GM23338 (cell line): ENCODE measurements around the gene CATSPER3. TPM values are rescaled to one million over a fixed set of nuclear protein-coding genes. Genes with fewer than 3 reads are reported as not detected.
A peak's percentile ranks its signal among the peaks of the same experiment; 100 is the strongest.

Experiments
- ATAC-seq: fragments of 200-7000 bp; cut with Tn5 transposase; 3 replicates; pipeline ENCODE4 v1.9.1; 2020
- DNase-seq: peaks from one replicate; pipeline ENCODE4 v3.0.0-alpha.2; 2015; ENCODE audit warnings: low spot score
- H2AFZ ChIP-seq: fragments of 200-600 bp; sonication (generic); 2 replicates; pipeline ENCODE4 v1.8.0; 2016; ENCODE audit warnings: antibody characterized with exemption, mild to moderate bottlenecking, moderate library complexity
- H3F3A ChIP-seq: fragments of 200-600 bp; sonication (generic); replicated peaks from 2 replicates; pipeline ENCODE4 v1.8.0; 2017; ENCODE audit warnings: antibody characterized with exemption, mixed run types, low read depth
- H3K27ac ChIP-seq: fragments of 200-600 bp; sonication (generic); 2 replicates; pipeline ENCODE4 v1.6.1; 2016; ENCODE audit warnings: low read depth
- H3K27me3 ChIP-seq: fragments of 200-600 bp; sonication (generic); 2 replicates; pipeline ENCODE4 v1.8.0; 2016; ENCODE audit warnings: mild to moderate bottlenecking, mixed run types, moderate library complexity; ENCODE audit not compliant: insufficient read depth
- H3K36me3 ChIP-seq: fragments of 200-600 bp; sonication (generic); 2 replicates; pipeline ENCODE4 v1.8.0; 2016; ENCODE audit warnings: mild to moderate bottlenecking; ENCODE audit not compliant: insufficient read depth
- H3K4me1 ChIP-seq: fragments of 200-600 bp; sonication (generic); 2 replicates; pipeline ENCODE4 v1.8.0; 2016; ENCODE audit warnings: mild to moderate bottlenecking, moderate library complexity; ENCODE audit not compliant: insufficient read depth
- H3K4me2 ChIP-seq: fragments of 200-600 bp; sonication (generic); 2 replicates; pipeline ENCODE4 v1.7.1; 2017; ENCODE audit warnings: mixed run types
- H3K4me3 ChIP-seq: fragments of 200-600 bp; sonication (generic); 2 replicates; pipeline ENCODE4 v1.6.1; 2016; ENCODE audit warnings: mixed run types
- H3K79me2 ChIP-seq: fragments of 200-600 bp; sonication (generic); replicated peaks from 2 replicates; pipeline ENCODE4 v1.8.0; 2017; ENCODE audit warnings: mild to moderate bottlenecking; ENCODE audit not compliant: insufficient read depth
- H3K9me2 ChIP-seq: fragments of 200-600 bp; sonication (generic); 2 replicates; pipeline ENCODE4 v1.8.0; 2017; ENCODE audit not compliant: insufficient read depth
- H4K20me1 ChIP-seq: fragments of 200-600 bp; sonication (generic); replicated peaks from 2 replicates; pipeline ENCODE4 v1.8.0; 2017; ENCODE audit warnings: mild to moderate bottlenecking; ENCODE audit not compliant: insufficient read depth
- H3K27ac Mint-ChIP-seq: 2 replicates; pipeline ENCODE4 v1.8.0; 2020; ENCODE audit warnings: inconsistent platforms, mild to moderate bottlenecking, moderate library complexity, mixed read lengths
- H3K27me3 Mint-ChIP-seq: 3 replicates; pipeline ENCODE4 v1.8.0; 2022; ENCODE audit warnings: low read depth, mild to moderate bottlenecking, moderate library complexity, mixed read lengths, inconsistent platforms; ENCODE audit not compliant: insufficient read depth, poor library complexity
- H3K36me3 Mint-ChIP-seq: 3 replicates; pipeline ENCODE4 v1.8.0; 2021; ENCODE audit warnings: low read depth, mild to moderate bottlenecking, inconsistent platforms, moderate library complexity, mixed read lengths
- H3K4me1 Mint-ChIP-seq: 3 replicates; pipeline ENCODE4 v1.8.0; 2020; ENCODE audit warnings: mild to moderate bottlenecking, inconsistent platforms, mixed read lengths
- H3K4me3 Mint-ChIP-seq: 3 replicates; pipeline ENCODE4 v1.8.0; 2021; ENCODE audit warnings: moderate library complexity, mild to moderate bottlenecking, inconsistent platforms, mixed read lengths
- H3K9me3 Mint-ChIP-seq: 3 replicates; pipeline ENCODE4 v1.8.0; 2020; ENCODE audit warnings: moderate library complexity, mild to moderate bottlenecking, inconsistent platforms, mixed read lengths
- CREB1 ChIP-seq: fragments of 250-450 bp; sonication (Bioruptor Pico); IDR thresholded peaks from 2 replicates; pipeline ENCODE4 v1.5.0; 2020; ENCODE audit warnings: low read depth, mild to moderate bottlenecking, moderate library complexity
- EZH2phosphoT487 ChIP-seq: fragments of 200-600 bp; sonication (generic); IDR thresholded peaks from one replicate; pipeline ENCODE4 v1.8.1; 2018; ENCODE audit warnings: antibody characterized with exemption; ENCODE audit not compliant: unreplicated experiment
- REST ChIP-seq: IDR thresholded peaks from one replicate; pipeline ENCODE4 v1.6.1; 2018; ENCODE audit warnings: antibody characterized with exemption; ENCODE audit not compliant: unreplicated experiment
- STAT1 ChIP-seq: IDR thresholded peaks from one replicate; pipeline ENCODE4 v1.6.1; 2016; ENCODE audit warnings: antibody characterized with exemption; ENCODE audit not compliant: unreplicated experiment
- ZNF114 ChIP-seq: fragments of 250-450 bp; sonication (Bioruptor Pico); IDR thresholded peaks from 2 replicates; pipeline ENCODE4 v1.5.0; 2020; ENCODE audit warnings: mild to moderate bottlenecking, moderate library complexity
- polyA plus RNA-seq: library from polyadenylated mRNA; unstranded; fragments of >200 nt; fragmentation: Nextera tagmentation; extraction: Ambion mirVana; gene quantifications from 2 replicates; pipeline ENCODE4 v1.2.1, GENCODE V29; 2016
- total RNA-seq: library from RNA; depleted of rRNA; stranded (reverse); fragments of >200 nt; shearing (Covaris generic); gene quantifications from 2 replicates; pipeline ENCODE4 v1.2.3, GENCODE V29; 2014
- TF ChIP-seq, protein P1 (sequence below), 2 experiments: fragments of 200-600 bp in 1 of 2; sonication (generic) in 1 of 2; conservative IDR thresholded peaks; 2 replicates each; pipeline versions ENCODE4 v1.5.1 to v1.6.1; 2016 to 2017; ENCODE audit warnings: antibody characterized with exemption in 2 of 2, low read depth in 2 of 2, mild to moderate bottlenecking in 2 of 2, moderate library complexity in 1 of 2
- TF ChIP-seq, protein P2 (sequence below): fragments of 250-450 bp; sonication (Bioruptor Pico); IDR thresholded peaks from 2 replicates; pipeline ENCODE4 v1.5.0; 2020; ENCODE audit warnings: mild to moderate bottlenecking, moderate library complexity

Gene CATSPER3
- total and polyA plus RNA-seq, 2 experiments from 2014 or later: 0.19 TPM; not detected in 1

GRCh38 chr5:135059000-135059923, 91.6 kb downstream of the CATSPER3 start:
- Mint-ChIP-seq H3K36me3 (no peaks in the 10 kb centered on the region), H3K27me3 (peaks cover 19% of the 10 kb centered on the region), H3K27ac (no peak overlapping the region), H3K4me1 (no peaks in the 10 kb centered on the region), H3K9me3 (no peaks in the 10 kb centered on the region), H3K4me3 (no peak overlapping the region)
- H3K4me3 ChIP-seq: no peak overlapping the region
- H3K79me2 ChIP-seq: no peaks in the 10 kb centered on the region
- ATAC-seq (peak; percentile 47; the same call in 2 of the 3 replicates), DNase-seq (no peak)
- no peaks in the 10 kb centered on the region for H3F3A ChIP-seq
- no peak overlapping the region for H3K4me2 ChIP-seq
- H3K27ac ChIP-seq: no peak overlapping the region
- H3K9me2 ChIP-seq: no peaks in the 10 kb centered on the region
- no peaks in the 10 kb centered on the region for H3K4me1 ChIP-seq
- no peak overlapping the region for H2AFZ ChIP-seq
- H4K20me1 ChIP-seq: no peaks in the 10 kb centered on the region
- H3K36me3 ChIP-seq: no peaks in the 10 kb centered on the region
- no peak for TF ChIP-seq ZNF114 (CRISPR knock-in tag)
- no peak for TF ChIP-seq STAT1
- peak; percentile 50 for TF ChIP-seq REST
- TF ChIP-seq, protein P1, sequence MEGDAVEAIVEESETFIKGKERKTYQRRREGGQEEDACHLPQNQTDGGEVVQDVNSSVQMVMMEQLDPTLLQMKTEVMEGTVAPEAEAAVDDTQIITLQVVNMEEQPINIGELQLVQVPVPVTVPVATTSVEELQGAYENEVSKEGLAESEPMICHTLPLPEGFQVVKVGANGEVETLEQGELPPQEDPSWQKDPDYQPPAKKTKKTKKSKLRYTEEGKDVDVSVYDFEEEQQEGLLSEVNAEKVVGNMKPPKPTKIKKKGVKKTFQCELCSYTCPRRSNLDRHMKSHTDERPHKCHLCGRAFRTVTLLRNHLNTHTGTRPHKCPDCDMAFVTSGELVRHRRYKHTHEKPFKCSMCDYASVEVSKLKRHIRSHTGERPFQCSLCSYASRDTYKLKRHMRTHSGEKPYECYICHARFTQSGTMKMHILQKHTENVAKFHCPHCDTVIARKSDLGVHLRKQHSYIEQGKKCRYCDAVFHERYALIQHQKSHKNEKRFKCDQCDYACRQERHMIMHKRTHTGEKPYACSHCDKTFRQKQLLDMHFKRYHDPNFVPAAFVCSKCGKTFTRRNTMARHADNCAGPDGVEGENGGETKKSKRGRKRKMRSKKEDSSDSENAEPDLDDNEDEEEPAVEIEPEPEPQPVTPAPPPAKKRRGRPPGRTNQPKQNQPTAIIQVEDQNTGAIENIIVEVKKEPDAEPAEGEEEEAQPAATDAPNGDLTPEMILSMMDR (conservative IDR thresholded peaks at IDR 0.05; ENCODE audit: low read depth in 2 of 2): peak in 1 of 2 experiments; percentile 35; a peak in 2 of 4 replicates
- H3K27me3 ChIP-seq: no peaks in the 10 kb centered on the region

GRCh38 chr5:135060021-135060420, 92.3 kb downstream of the CATSPER3 start:
- Histone ChIP-seq H3K27me3 (no peaks in the 10 kb centered on the region), H2AFZ (no peak overlapping the region), H3K4me3 (no peak overlapping the region), H3K4me1 (no peaks in the 10 kb centered on the region), H3K4me2 (no peak overlapping the region), H3K79me2 (no peaks in the 10 kb centered on the region), H4K20me1 (no peaks in the 10 kb centered on the region), H3K27ac (no peak overlapping the region), H3K36me3 (no peaks in the 10 kb centered on the region), H3K9me2 (no peaks in the 10 kb centered on the region), H3F3A (no peaks in the 10 kb centered on the region)
- H3K9me3 Mint-ChIP-seq: no peaks in the 10 kb centered on the region
- H3K4me1 Mint-ChIP-seq: no peaks in the 10 kb centered on the region
- H3K27me3 Mint-ChIP-seq: peaks cover 24% of the 10 kb centered on the region
- no peaks in the 10 kb centered on the region for H3K36me3 Mint-ChIP-seq
- H3K27ac Mint-ChIP-seq: no peak overlapping the region
- DNase-seq: no peak
- no peak overlapping the region for H3K4me3 Mint-ChIP-seq
- no peak for ATAC-seq
- no peak for TF ChIP-seq EZH2phosphoT487
- TF ChIP-seq, protein P2, sequence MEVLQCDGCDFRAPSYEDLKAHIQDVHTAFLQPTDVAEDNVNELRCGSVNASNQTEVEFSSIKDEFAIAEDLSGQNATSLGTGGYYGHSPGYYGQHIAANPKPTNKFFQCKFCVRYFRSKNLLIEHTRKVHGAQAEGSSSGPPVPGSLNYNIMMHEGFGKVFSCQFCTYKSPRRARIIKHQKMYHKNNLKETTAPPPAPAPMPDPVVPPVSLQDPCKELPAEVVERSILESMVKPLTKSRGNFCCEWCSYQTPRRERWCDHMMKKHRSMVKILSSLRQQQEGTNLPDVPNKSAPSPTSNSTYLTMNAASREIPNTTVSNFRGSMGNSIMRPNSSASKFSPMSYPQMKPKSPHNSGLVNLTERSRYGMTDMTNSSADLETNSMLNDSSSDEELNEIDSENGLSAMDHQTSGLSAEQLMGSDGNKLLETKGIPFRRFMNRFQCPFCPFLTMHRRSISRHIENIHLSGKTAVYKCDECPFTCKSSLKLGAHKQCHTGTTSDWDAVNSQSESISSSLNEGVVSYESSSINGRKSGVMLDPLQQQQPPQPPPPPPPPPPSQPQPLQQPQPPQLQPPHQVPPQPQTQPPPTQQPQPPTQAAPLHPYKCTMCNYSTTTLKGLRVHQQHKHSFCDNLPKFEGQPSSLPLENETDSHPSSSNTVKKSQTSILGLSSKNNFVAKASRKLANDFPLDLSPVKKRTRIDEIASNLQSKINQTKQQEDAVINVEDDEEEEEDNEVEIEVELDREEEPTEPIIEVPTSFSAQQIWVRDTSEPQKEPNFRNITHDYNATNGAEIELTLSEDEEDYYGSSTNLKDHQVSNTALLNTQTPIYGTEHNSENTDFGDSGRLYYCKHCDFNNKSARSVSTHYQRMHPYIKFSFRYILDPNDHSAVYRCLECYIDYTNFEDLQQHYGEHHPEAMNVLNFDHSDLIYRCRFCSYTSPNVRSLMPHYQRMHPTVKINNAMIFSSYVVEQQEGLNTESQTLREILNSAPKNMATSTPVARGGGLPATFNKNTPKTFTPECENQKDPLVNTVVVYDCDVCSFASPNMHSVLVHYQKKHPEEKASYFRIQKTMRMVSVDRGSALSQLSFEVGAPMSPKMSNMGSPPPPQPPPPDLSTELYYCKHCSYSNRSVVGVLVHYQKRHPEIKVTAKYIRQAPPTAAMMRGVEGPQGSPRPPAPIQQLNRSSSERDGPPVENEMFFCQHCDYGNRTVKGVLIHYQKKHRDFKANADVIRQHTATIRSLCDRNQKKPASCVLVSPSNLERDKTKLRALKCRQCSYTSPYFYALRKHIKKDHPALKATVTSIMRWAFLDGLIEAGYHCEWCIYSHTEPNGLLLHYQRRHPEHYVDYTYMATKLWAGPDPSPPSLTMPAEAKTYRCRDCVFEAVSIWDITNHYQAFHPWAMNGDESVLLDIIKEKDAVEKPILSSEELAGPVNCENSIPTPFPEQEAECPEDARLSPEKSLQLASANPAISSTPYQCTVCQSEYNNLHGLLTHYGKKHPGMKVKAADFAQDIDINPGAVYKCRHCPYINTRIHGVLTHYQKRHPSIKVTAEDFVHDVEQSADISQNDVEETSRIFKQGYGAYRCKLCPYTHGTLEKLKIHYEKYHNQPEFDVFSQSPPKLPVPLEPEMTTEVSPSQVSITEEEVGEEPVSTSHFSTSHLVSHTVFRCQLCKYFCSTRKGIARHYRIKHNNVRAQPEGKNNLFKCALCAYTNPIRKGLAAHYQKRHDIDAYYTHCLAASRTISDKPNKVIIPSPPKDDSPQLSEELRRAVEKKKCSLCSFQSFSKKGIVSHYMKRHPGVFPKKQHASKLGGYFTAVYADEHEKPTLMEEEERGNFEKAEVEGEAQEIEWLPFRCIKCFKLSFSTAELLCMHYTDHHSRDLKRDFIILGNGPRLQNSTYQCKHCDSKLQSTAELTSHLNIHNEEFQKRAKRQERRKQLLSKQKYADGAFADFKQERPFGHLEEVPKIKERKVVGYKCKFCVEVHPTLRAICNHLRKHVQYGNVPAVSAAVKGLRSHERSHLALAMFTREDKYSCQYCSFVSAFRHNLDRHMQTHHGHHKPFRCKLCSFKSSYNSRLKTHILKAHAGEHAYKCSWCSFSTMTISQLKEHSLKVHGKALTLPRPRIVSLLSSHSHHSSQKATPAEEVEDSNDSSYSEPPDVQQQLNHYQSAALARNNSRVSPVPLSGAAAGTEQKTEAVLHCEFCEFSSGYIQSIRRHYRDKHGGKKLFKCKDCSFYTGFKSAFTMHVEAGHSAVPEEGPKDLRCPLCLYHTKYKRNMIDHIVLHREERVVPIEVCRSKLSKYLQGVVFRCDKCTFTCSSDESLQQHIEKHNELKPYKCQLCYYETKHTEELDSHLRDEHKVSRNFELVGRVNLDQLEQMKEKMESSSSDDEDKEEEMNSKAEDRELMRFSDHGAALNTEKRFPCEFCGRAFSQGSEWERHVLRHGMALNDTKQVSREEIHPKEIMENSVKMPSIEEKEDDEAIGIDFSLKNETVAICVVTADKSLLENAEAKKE (CRISPR knock-in tag): no peak
- TF ChIP-seq CREB1 (CRISPR knock-in tag): no peak
